B cell (primary cell): ENCODE results near the gene TSPO2. TPM values are rescaled to one million over a fixed set of nuclear protein-coding genes. Genes with fewer than 3 reads are reported as not detected.

Source experiments
- ATAC-seq: fragments of 200-7000 bp; cut with Tn5 transposase; one replicate; pipeline ENCODE4 v1.10.0; 2021; ENCODE audit warnings: low read depth, mild to moderate bottlenecking, moderate number of reproducible peaks, moderate library complexity
- CTCF ChIA-PET: fragments of 350-600 bp; sonication (Branson Sonifier 250); formaldehyde crosslinking; loops from one replicate; lab custom pipeline; 2021; ENCODE audit warnings: antibody characterized with exemption, inconsistent platforms; lab: Charles Lee
- POLR2A ChIA-PET: fragments of 350-600 bp; sonication (Branson Sonifier 250); formaldehyde crosslinking; loops from one replicate; lab custom pipeline; 2021; ENCODE audit warnings: antibody characterized with exemption; lab: Charles Lee
- DNase-seq: peaks from one replicate; pipeline ENCODE4 v3.0.0; 2013
- H2AFZ ChIP-seq: 2 replicates; pipeline ENCODE4 v1.6.1; 2012; ENCODE audit warnings: mild to moderate bottlenecking, low read depth, low read length; ENCODE audit not compliant: insufficient read depth, poor library complexity, severe bottlenecking
- H3K27ac ChIP-seq, 2 donors: 1 replicate in 1 of 2; 2 replicates in 1 of 2; pipeline ENCODE4 v1.5.1; 2012 to 2013; ENCODE audit warnings: low read length in 2 of 2, mild to moderate bottlenecking in 2 of 2, moderate library complexity in 1 of 2
- H3K27me3 ChIP-seq, 4 experiments: fragments of 200-600 bp in 1 of 4; sonication (generic) in 1 of 4; replicated peaks in 1 of 4; 1 replicate in 2 of 4; 2 replicates in 2 of 4; pipeline versions ENCODE4 v1.6.1 to v1.7.0; 2013 to 2016; ENCODE audit warnings: low read length in 3 of 4, mild to moderate bottlenecking in 2 of 4, mixed read lengths in 1 of 4, moderate library complexity in 1 of 4; ENCODE audit not compliant: insufficient read depth in 4 of 4, control insufficient read depth in 3 of 4; ENCODE audit errors: control extremely low read depth in 1 of 4
- H3K36me3 ChIP-seq, 2 experiments: replicated peaks in 1 of 2; 1 replicate in 1 of 2; 2 replicates in 1 of 2; pipeline versions ENCODE4 v1.6.1 to v1.7.1; 2013; ENCODE audit warnings: low read length in 1 of 2; ENCODE audit not compliant: insufficient read depth in 2 of 2, control insufficient read depth in 1 of 2; ENCODE audit errors: control extremely low read depth in 1 of 2, extremely low read depth in 1 of 2
- H3K4me1 ChIP-seq, 2 donors: fragments of 200-600 bp in 1 of 2; sonication (generic) in 1 of 2; 1 replicate in 1 of 2; 2 replicates in 1 of 2; pipeline versions ENCODE4 v1.5.1 to v1.6.1; 2013 to 2017; ENCODE audit warnings: low read length in 2 of 2; ENCODE audit not compliant: control insufficient read depth in 2 of 2, insufficient read depth in 2 of 2
- H3K4me2 ChIP-seq: replicated peaks from 2 replicates; pipeline ENCODE3; 2012; ENCODE audit warnings: mild to moderate bottlenecking, low read depth, low read length; ENCODE audit not compliant: poor library complexity, severe bottlenecking
- H3K4me3 ChIP-seq, 5 experiments: fragments of 200-600 bp in 1 of 5; sonication (generic) in 1 of 5; 1 replicate in 3 of 5; 2 replicates in 2 of 5; pipeline versions ENCODE4 v1.5.1 to v1.7.0; 2011 to 2016; ENCODE audit warnings: low read length in 4 of 5, mild to moderate bottlenecking in 4 of 5, low read depth in 2 of 5, control low read depth in 1 of 5, moderate library complexity in 1 of 5; ENCODE audit not compliant: insufficient read depth in 1 of 5; ENCODE audit errors: control extremely low read depth in 1 of 5, extremely low read depth in 1 of 5
- H3K79me2 ChIP-seq: fragments of 200-600 bp; sonication (generic); one replicate; pipeline ENCODE4 v1.6.0; 2016; ENCODE audit warnings: low read length; ENCODE audit not compliant: control insufficient read depth, insufficient read depth
- H3K9ac ChIP-seq: fragments of 200-600 bp; sonication (generic); 2 replicates; pipeline ENCODE4 v1.6.1; 2017; ENCODE audit warnings: mild to moderate bottlenecking, low read length, moderate library complexity
- H3K9me3 ChIP-seq, 3 donors: one replicate each; pipeline versions ENCODE4 v1.6.1 to v1.7.1; 2013; ENCODE audit warnings: low read length in 2 of 3; ENCODE audit not compliant: control insufficient read depth in 2 of 3, insufficient read depth in 1 of 3; ENCODE audit errors: control extremely low read depth in 1 of 3
- H4K20me1 ChIP-seq: 2 replicates; pipeline ENCODE4 v1.6.0; 2012; ENCODE audit warnings: mild to moderate bottlenecking, low read length; ENCODE audit not compliant: insufficient read depth, control insufficient read depth, poor library complexity, severe bottlenecking
- H3K27ac Mint-ChIP-seq: one replicate; pipeline ENCODE4 v1.8.0; 2021; ENCODE audit warnings: mixed read lengths
- H3K27me3 Mint-ChIP-seq: one replicate; pipeline ENCODE4 v1.8.0; 2021; ENCODE audit warnings: mixed read lengths
- H3K4me1 Mint-ChIP-seq: one replicate; pipeline ENCODE4 v1.8.0; 2021; ENCODE audit warnings: mixed read lengths
- H3K4me3 Mint-ChIP-seq: one replicate; pipeline ENCODE4 v1.8.0; 2021; ENCODE audit warnings: mixed read lengths
- H3K9me3 Mint-ChIP-seq: one replicate; pipeline ENCODE4 v1.8.0; 2022; ENCODE audit warnings: mixed read lengths; ENCODE audit not compliant: insufficient read depth
- CTCF ChIP-seq: fragments of 200-600 bp; IDR thresholded peaks from one replicate; pipeline ENCODE4 v1.8.0; 2022; ENCODE audit warnings: antibody characterized with exemption, mild to moderate bottlenecking
- EZH2 ChIP-seq: IDR thresholded peaks from 2 replicates; pipeline ENCODE4 v1.6.1; 2012; ENCODE audit warnings: borderline replicate concordance, low read depth, mild to moderate bottlenecking, moderate library complexity, low read length; ENCODE audit not compliant: insufficient read depth, poor library complexity, severe bottlenecking
- WGBS: methylation state at CpG from one replicate; pipeline ENCODE4 v1.1.5; 2013; ENCODE audit warnings: missing lambda C conversion rate; ENCODE audit not compliant: insufficient coverage; 5-methylcytosine and 5-hydroxymethylcytosine counted together
- intact Hi-C: fragments of 100-400 bp; cut with micrococcal nuclease; formaldehyde crosslinking; loops from one replicate; pipeline ENCODE4 v1.10.0; 2022
- polyA plus RNA-seq: library from polyadenylated mRNA; depleted of rRNA; stranded (reverse); fragments of >200 nt; gene quantifications from 2 replicates; pipeline ENCODE4 v1.2.3, GENCODE V29; 2012
- total RNA-seq, 2 donors: library from RNA; stranded (reverse); fragments of 120-200 nt in 1 of 2; gene quantifications; 1 replicate in 1 of 2; 2 replicates in 1 of 2; pipeline versions ENCODE4 v1.2.3 to v1.2.4, GENCODE V29; 2013 to 2022

The TSPO2 gene
- total and polyA plus RNA-seq, 2 donors (not counting 1 experiment from before 2014, with no cell fraction given), result not detected

- H3K9me3 Mint-ChIP-seq, result no peaks in the 10 kb centered on the region
- Histone ChIP-seq H3K79me2 (no peaks in the 10 kb centered on the region), H3K4me1 (no peaks in the 10 kb centered on the region), H3K36me3 (no peaks in the 10 kb centered on the region), H3K4me3 (no peak overlapping the region), H3K27ac (no peak overlapping the region), H3K9me3 (no peaks in the 10 kb centered on the region), H3K4me2 (no peak overlapping the region), H3K27me3 (peaks cover 0 to 16% (median 3%) of the 10 kb centered on the region in 4 experiments), H2AFZ (no peak overlapping the region), H3K9ac (no peak overlapping the region), H4K20me1 (no peaks in the 10 kb centered on the region)
- POLR2A ChIA-PET, result no interaction called here
- no peak for TF ChIP-seq CTCF
- DNase-seq (no peak), ATAC-seq (no peak)
- no peaks in the 10 kb centered on the region for H3K4me1 Mint-ChIP-seq
- H3K27me3 Mint-ChIP-seq, result peaks cover 43% of the 10 kb centered on the region
- no peak overlapping the region for H3K27ac Mint-ChIP-seq
- intact Hi-C loops, result no loop called here
- WGBS, result 97% methylated on average over 6 of the region's 6 CpGs
- CTCF ChIA-PET, result interaction anchor here (1.3 kb wide), 1 partner anchor 42 kb away, joined by 3 read pairs; the partner anchor contains the start of gene UNC5CL
- H3K4me3 Mint-ChIP-seq, result no peak overlapping the region
These were observed 45.6 kb upstream of the TSPO2 start for GRCh38 chr6:40996591-40997233.

GRCh38 chr6:40997234-40997957, 44.9 kb upstream of the TSPO2 start:
- no peak for TF ChIP-seq CTCF
- TF ChIP-seq EZH2, result no peak
- no peaks in the 10 kb centered on the region for H4K20me1 ChIP-seq
- no peak overlapping the region for H3K9ac ChIP-seq
- H3K4me2 ChIP-seq, result no peak overlapping the region
- Mint-ChIP-seq H3K4me3 (no peak overlapping the region), H3K27ac (no peak overlapping the region), H3K4me1 (no peaks in the 10 kb centered on the region), H3K27me3 (peaks cover 44% of the 10 kb centered on the region), H3K9me3 (no peaks in the 10 kb centered on the region)
- no peak for DNase-seq
- no peaks in the 10 kb centered on the region for H3K9me3 ChIP-seq
- H2AFZ ChIP-seq, result no peak overlapping the region
- 90% methylated on average over 1 of the region's 4 CpGs for WGBS
- POLR2A ChIA-PET, result no interaction called here
- peaks cover 0 to 16% (median 3%) of the 10 kb centered on the region in 4 experiments for H3K27me3 ChIP-seq
- no peak overlapping the region for H3K4me3 ChIP-seq
- no peaks in the 10 kb centered on the region for H3K36me3 ChIP-seq
- no peak overlapping the region for H3K27ac ChIP-seq
- CTCF ChIA-PET, result interaction anchor here (1.3 kb wide), 1 partner anchor 42 kb away, joined by 3 read pairs; the partner anchor contains the start of gene UNC5CL
- no peaks in the 10 kb centered on the region for H3K4me1 ChIP-seq
- intact Hi-C loops, result no loop called here
- H3K79me2 ChIP-seq, result no peaks in the 10 kb centered on the region
- ATAC-seq, result no peak
